ENCODE measurements around the gene RUVBL1. TPM values are rescaled to one million over a fixed set of nuclear protein-coding genes. Genes with fewer than 3 reads are reported as not detected.

Gene RUVBL1
- total RNA-seq, 1 experiment from 2014 or later = 94.9 TPM

DNA sequence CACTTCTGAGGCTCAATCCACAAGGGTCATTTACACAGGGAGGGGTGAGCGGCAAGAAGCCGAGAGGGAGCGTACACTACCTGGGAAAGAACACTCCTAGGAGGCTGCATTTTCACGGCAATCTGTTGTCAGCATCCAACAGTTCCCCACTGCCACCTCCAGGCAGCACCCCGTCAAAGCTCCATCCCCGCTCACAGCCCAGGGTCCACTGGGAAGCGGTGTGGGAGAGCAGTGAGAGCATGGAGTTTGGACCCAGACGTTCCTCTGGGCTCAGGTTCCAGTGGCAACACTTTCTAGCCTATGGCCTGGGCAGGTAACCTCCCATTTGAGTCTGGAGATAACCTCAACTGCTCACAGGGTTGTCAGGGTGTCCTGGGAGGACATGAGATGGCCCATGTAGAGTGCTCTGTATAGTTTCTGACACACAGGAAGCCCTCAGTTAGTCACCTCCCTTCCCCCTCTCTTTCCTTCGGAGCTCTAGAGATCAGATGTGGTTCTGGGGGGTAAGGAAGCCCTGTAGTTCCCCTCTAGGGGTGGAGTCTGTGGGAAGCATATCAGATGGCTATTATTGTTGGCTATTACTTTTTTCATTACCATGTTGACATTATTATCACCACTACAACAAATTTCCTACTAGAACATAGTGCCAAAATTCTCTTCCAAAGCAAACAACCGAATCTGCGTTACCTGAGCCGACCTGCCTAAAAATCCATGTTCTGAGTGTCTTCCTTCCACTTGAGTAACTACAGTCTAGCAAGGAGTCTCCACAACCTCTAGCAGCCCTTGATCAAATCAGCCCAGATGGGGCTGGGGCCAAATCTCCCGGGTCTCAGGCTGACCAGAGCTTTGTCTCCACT is 29.1 kb downstream of the RUVBL1 start:
- no peak for DNase-seq
- no peaks in the 10 kb centered on the region for H3K27me3 ChIP-seq (ENCODE audit: low read length)
- no peaks in the 10 kb centered on the region for H3K79me2 ChIP-seq (ENCODE audit: low read length)
- H3K4me2 ChIP-seq (ENCODE audit: low read length) = no peak overlapping the region
- POLR2A ChIA-PET (ENCODE audit: unreplicated experiment) = no interaction called here
- peaks cover 8% of the 10 kb centered on the region; the same call in 1 of the 2 replicates for H3K36me3 ChIP-seq (ENCODE audit: low read depth, low read length)
- intact Hi-C loops (cut with micrococcal nuclease) = loop anchor here (1.0 to 5.0 kb wide), 3 partner anchors 18 to 403 kb away; no protein-coding TSS in a partner anchor
- H3F3A ChIP-seq (ENCODE audit: low read length, unreplicated experiment) = no peaks in the 10 kb centered on the region
- no TSS peak for BruUV-seq (replicated peaks)
- H2AFZ ChIP-seq (ENCODE audit: low read length) = no peak overlapping the region
- H3K9me3 ChIP-seq (ENCODE audit: low read length) = no peaks in the 10 kb centered on the region
- H3K27ac ChIP-seq (ENCODE audit: low read length) = no peak overlapping the region
- H3K4me1 ChIP-seq (ENCODE audit: insufficient read depth, low read length) = peaks cover 6% of the 10 kb centered on the region
- no peaks in the 10 kb centered on the region for H3K9me2 ChIP-seq (replicated peaks; ENCODE audit: low read length)
- TF ChIP-seq EZH2phosphoT487 (IDR thresholded peaks at IDR 0.05; ENCODE audit: borderline replicate concordance, low read length) (no peak), EZH2 (IDR thresholded peaks at IDR 0.05; ENCODE audit: low read length, unreplicated experiment) (no peak), CTCF (conservative IDR thresholded peaks at IDR 0.05; ENCODE audit: low read depth, low read length) (no peak)
- no peaks in the 10 kb centered on the region for H4K20me1 ChIP-seq (ENCODE audit: low read length)
- no peak overlapping the region for H3K9ac ChIP-seq (ENCODE audit: low read length)
- H3K4me3 ChIP-seq (ENCODE audit: low read length) = no peak overlapping the region
- peak; percentile 58 for ATAC-seq
- CTCF ChIA-PET = interaction anchor here (1.3 kb wide), 1 partner anchor 39 kb away, joined by 10 read pairs; no protein-coding TSS in a partner anchor

DNA sequence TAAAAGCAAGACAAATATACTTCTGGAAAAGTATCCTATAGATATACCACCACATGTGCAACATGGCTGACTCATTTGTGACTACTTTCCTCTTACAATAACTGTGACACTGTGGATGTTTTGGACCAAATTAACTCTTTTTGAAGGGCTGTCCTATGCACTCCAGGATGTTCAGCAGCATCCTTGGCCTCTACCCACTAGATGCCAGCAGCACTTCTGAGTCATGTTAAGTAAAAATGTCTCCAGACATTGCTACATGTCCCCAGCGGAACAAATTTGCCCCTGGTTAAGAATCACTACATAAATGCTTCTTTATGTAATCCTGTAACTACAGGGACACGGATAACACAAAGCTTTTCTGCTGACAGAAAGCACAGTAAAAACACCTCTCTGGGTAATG is 32.0 kb downstream of the RUVBL1 start:
- Histone ChIP-seq H3K27me3 (ENCODE audit: low read length) (no peaks in the 10 kb centered on the region), H2AFZ (ENCODE audit: low read length) (no peak overlapping the region), H3K4me3 (ENCODE audit: low read length) (no peak overlapping the region), H3K79me2 (ENCODE audit: low read length) (no peaks in the 10 kb centered on the region), H3F3A (ENCODE audit: low read length, unreplicated experiment) (no peaks in the 10 kb centered on the region), H3K4me2 (ENCODE audit: low read length) (no peak overlapping the region), H3K4me1 (ENCODE audit: insufficient read depth, low read length) (peaks cover 6% of the 10 kb centered on the region), H3K9me2 (replicated peaks; ENCODE audit: low read length) (no peaks in the 10 kb centered on the region), H3K36me3 (ENCODE audit: low read depth, low read length) (peaks cover 8% of the 10 kb centered on the region; the same call in 1 of the 2 replicates), H3K27ac (ENCODE audit: low read length) (no peak overlapping the region), H3K9ac (ENCODE audit: low read length) (no peak overlapping the region), H3K9me3 (ENCODE audit: low read length) (no peaks in the 10 kb centered on the region), H4K20me1 (ENCODE audit: low read length) (no peaks in the 10 kb centered on the region)
- CTCF ChIA-PET = interaction anchor here (0.7 kb wide), 1 partner anchor 398 kb away, joined by 3 read pairs; no protein-coding TSS in a partner anchor
- no TSS peak for BruUV-seq (replicated peaks)
- POLR2A ChIA-PET (ENCODE audit: unreplicated experiment) = no interaction called here
- TF ChIP-seq EZH2phosphoT487 (IDR thresholded peaks at IDR 0.05; ENCODE audit: borderline replicate concordance, low read length) = no peak
- TF ChIP-seq EZH2 (IDR thresholded peaks at IDR 0.05; ENCODE audit: low read length, unreplicated experiment) = no peak
- no peak for TF ChIP-seq CTCF (conservative IDR thresholded peaks at IDR 0.05; ENCODE audit: low read depth, low read length)
- no peak for ATAC-seq
- no peak for DNase-seq
- intact Hi-C loops (cut with micrococcal nuclease) = no loop called here

GRCh38 chr3:128089135-128089534 is 34.5 kb downstream of the RUVBL1 start:
- no TSS peak for BruUV-seq (replicated peaks)
- TF ChIP-seq EZH2 (IDR thresholded peaks at IDR 0.05; ENCODE audit: low read length, unreplicated experiment) = no peak
- no peak for TF ChIP-seq EZH2phosphoT487 (IDR thresholded peaks at IDR 0.05; ENCODE audit: borderline replicate concordance, low read length)
- no peak for TF ChIP-seq CTCF (conservative IDR thresholded peaks at IDR 0.05; ENCODE audit: low read depth, low read length)
- ATAC-seq = no peak

More at GRCh38 chr3:128089135-128089534, 34.5 kb downstream of the RUVBL1 start:
- POLR2A ChIA-PET (ENCODE audit: unreplicated experiment) = no interaction called here
- Histone ChIP-seq H2AFZ (ENCODE audit: low read length) (no peak overlapping the region), H3K27ac (ENCODE audit: low read length) (no peak overlapping the region), H3K9ac (ENCODE audit: low read length) (no peak overlapping the region), H3K27me3 (ENCODE audit: low read length) (no peaks in the 10 kb centered on the region), H4K20me1 (ENCODE audit: low read length) (no peaks in the 10 kb centered on the region), H3F3A (ENCODE audit: low read length, unreplicated experiment) (no peaks in the 10 kb centered on the region), H3K4me1 (ENCODE audit: insufficient read depth, low read length) (no peaks in the 10 kb centered on the region), H3K79me2 (ENCODE audit: low read length) (no peaks in the 10 kb centered on the region), H3K4me3 (ENCODE audit: low read length) (no peak overlapping the region), H3K9me3 (ENCODE audit: low read length) (no peaks in the 10 kb centered on the region), H3K9me2 (replicated peaks; ENCODE audit: low read length) (no peaks in the 10 kb centered on the region), H3K36me3 (ENCODE audit: low read depth, low read length) (peaks cover 8% of the 10 kb centered on the region; the same call in 1 of the 2 replicates), H3K4me2 (ENCODE audit: low read length) (no peak overlapping the region)
- intact Hi-C loops (cut with micrococcal nuclease) = no loop called here
- CTCF ChIA-PET = interaction anchor here (0.6 kb wide), 1 partner anchor 16 kb away, joined by 4 read pairs; no protein-coding TSS in a partner anchor
- no peak for DNase-seq

All from PC-3 (cell line).